Measurements from ENCODE around the gene SRPK2. TPM values are rescaled to one million over a fixed set of nuclear protein-coding genes. Genes with fewer than 3 reads are reported as not detected.

SRPK2 gene
- total RNA-seq, 1 experiment from 2014 or later = 58.2 TPM

DNA sequence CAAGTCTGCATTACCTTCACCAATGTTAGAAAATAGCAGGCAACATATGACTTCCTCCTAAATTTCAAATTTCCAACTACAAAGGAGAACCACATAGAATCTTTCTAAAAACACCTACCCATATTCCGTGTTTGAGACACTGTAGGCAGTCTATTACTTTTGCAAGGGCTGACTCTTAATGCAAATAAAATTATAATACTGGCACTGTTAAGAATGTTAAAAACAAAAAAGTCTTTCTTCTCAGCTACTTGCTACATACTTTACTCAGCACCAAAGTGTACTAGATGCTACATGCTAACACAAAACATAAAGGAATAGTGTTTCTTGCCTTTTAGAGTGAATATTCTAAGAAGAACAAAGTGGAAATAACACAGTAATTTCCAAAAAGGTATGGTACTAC, 65.4 kb downstream of the SRPK2 start:
- Histone ChIP-seq H3K4me3 (ENCODE audit: low read depth in 2 of 2, low read length in 2 of 2) (no peak overlapping the region), H3K27ac (ENCODE audit: low read length) (no peak overlapping the region), H3K4me1 (ENCODE audit: control insufficient read depth, insufficient read depth, low read length) (peaks cover 3% of the 10 kb centered on the region; the same call in 1 of the 2 replicates), H3K9me3 (ENCODE audit: control insufficient read depth, insufficient read depth, low read depth, low read length) (no peaks in the 10 kb centered on the region), H3K27me3 (ENCODE audit: control insufficient read depth, insufficient read depth, low read length) (no peaks in the 10 kb centered on the region), H3K36me3 (ENCODE audit: control insufficient read depth, insufficient read depth, low read length) (no peaks in the 10 kb centered on the region)
- TF ChIP-seq TCF7L2 (IDR thresholded peaks at IDR 0.05; ENCODE audit: low read depth, low read length) = no peak
- TF ChIP-seq SIN3A (IDR thresholded peaks at IDR 0.05; ENCODE audit: borderline replicate concordance, insufficient read depth, low read depth, low read length) = no peak
- TF ChIP-seq, protein P1, sequence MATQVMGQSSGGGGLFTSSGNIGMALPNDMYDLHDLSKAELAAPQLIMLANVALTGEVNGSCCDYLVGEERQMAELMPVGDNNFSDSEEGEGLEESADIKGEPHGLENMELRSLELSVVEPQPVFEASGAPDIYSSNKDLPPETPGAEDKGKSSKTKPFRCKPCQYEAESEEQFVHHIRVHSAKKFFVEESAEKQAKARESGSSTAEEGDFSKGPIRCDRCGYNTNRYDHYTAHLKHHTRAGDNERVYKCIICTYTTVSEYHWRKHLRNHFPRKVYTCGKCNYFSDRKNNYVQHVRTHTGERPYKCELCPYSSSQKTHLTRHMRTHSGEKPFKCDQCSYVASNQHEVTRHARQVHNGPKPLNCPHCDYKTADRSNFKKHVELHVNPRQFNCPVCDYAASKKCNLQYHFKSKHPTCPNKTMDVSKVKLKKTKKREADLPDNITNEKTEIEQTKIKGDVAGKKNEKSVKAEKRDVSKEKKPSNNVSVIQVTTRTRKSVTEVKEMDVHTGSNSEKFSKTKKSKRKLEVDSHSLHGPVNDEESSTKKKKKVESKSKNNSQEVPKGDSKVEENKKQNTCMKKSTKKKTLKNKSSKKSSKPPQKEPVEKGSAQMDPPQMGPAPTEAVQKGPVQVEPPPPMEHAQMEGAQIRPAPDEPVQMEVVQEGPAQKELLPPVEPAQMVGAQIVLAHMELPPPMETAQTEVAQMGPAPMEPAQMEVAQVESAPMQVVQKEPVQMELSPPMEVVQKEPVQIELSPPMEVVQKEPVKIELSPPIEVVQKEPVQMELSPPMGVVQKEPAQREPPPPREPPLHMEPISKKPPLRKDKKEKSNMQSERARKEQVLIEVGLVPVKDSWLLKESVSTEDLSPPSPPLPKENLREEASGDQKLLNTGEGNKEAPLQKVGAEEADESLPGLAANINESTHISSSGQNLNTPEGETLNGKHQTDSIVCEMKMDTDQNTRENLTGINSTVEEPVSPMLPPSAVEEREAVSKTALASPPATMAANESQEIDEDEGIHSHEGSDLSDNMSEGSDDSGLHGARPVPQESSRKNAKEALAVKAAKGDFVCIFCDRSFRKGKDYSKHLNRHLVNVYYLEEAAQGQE (IDR thresholded peaks at IDR 0.05; ENCODE audit: insufficient read depth in 1 of 2, low read depth in 2 of 2, low read length in 1 of 2) = no peak
- TF ChIP-seq, protein P2, sequence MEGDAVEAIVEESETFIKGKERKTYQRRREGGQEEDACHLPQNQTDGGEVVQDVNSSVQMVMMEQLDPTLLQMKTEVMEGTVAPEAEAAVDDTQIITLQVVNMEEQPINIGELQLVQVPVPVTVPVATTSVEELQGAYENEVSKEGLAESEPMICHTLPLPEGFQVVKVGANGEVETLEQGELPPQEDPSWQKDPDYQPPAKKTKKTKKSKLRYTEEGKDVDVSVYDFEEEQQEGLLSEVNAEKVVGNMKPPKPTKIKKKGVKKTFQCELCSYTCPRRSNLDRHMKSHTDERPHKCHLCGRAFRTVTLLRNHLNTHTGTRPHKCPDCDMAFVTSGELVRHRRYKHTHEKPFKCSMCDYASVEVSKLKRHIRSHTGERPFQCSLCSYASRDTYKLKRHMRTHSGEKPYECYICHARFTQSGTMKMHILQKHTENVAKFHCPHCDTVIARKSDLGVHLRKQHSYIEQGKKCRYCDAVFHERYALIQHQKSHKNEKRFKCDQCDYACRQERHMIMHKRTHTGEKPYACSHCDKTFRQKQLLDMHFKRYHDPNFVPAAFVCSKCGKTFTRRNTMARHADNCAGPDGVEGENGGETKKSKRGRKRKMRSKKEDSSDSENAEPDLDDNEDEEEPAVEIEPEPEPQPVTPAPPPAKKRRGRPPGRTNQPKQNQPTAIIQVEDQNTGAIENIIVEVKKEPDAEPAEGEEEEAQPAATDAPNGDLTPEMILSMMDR (IDR thresholded peaks at IDR 0.05) = no peak
- TF ChIP-seq POLR2AphosphoS5 (IDR thresholded peaks at IDR 0.05; ENCODE audit: low read depth, low read length) = no peak
- intact Hi-C loops (cut with micrococcal nuclease; ENCODE audit: unreplicated experiment) (no loop called here), in situ Hi-C loops (cut with HindIII; ENCODE audit: low pct_unique_long_range_greater_than_20kb, low sequenced_read_pairs) (no loop called here)
- BruUV-seq (replicated peaks) = no TSS peak
- ChIA-PET POLR2A (no interaction called here), CTCF (interaction anchor here (0.6 kb wide), 1 partner anchor 12 kb away, joined by 3 read pairs; no protein-coding TSS in a partner anchor)
- DNase-seq (ENCODE audit: low read depth, low spot score) = no peak
- ATAC-seq = no peak

GRCh38 chr7:105322655-105323277, 66.0 kb downstream of the SRPK2 start:
- intact Hi-C loops (cut with micrococcal nuclease; ENCODE audit: unreplicated experiment) (no loop called here), in situ Hi-C loops (cut with HindIII; ENCODE audit: low pct_unique_long_range_greater_than_20kb, low sequenced_read_pairs) (no loop called here)
- H3K27me3 ChIP-seq (ENCODE audit: control insufficient read depth, insufficient read depth, low read length) = no peaks in the 10 kb centered on the region
- TF ChIP-seq SIN3A (IDR thresholded peaks at IDR 0.05; ENCODE audit: borderline replicate concordance, insufficient read depth, low read depth, low read length) = no peak
- TF ChIP-seq POLR2AphosphoS5 (IDR thresholded peaks at IDR 0.05; ENCODE audit: low read depth, low read length) = no peak
- TF ChIP-seq, protein P2 (IDR thresholded peaks at IDR 0.05) = no peak
- TF ChIP-seq, protein P1 (IDR thresholded peaks at IDR 0.05; ENCODE audit: insufficient read depth in 1 of 2, low read depth in 2 of 2, low read length in 1 of 2) = no peak
- no peak for TF ChIP-seq TCF7L2 (IDR thresholded peaks at IDR 0.05; ENCODE audit: low read depth, low read length)
- no peak for ATAC-seq
- POLR2A ChIA-PET = no interaction called here
- H3K4me1 ChIP-seq (ENCODE audit: control insufficient read depth, insufficient read depth, low read length) = peaks cover 3% of the 10 kb centered on the region; the same call in 1 of the 2 replicates
- BruUV-seq (replicated peaks) = no TSS peak
- no peak overlapping the region for H3K4me3 ChIP-seq (ENCODE audit: low read depth in 2 of 2, low read length in 2 of 2)
- CTCF ChIA-PET = no interaction called here
- no peaks in the 10 kb centered on the region for H3K9me3 ChIP-seq (ENCODE audit: control insufficient read depth, insufficient read depth, low read depth, low read length)
- H3K36me3 ChIP-seq (ENCODE audit: control insufficient read depth, insufficient read depth, low read length) = no peaks in the 10 kb centered on the region
- H3K27ac ChIP-seq (ENCODE audit: low read length) = no peak overlapping the region
- DNase-seq (ENCODE audit: low read depth, low spot score) = no peak
